ENCODE results near the gene SFXN5. TPM values are rescaled to one million over a fixed set of nuclear protein-coding genes. Genes with fewer than 3 reads are reported as not detected.

SFXN5 gene
- total RNA-seq, 1 experiment from 2014 or later = 25.9 TPM

DNA sequence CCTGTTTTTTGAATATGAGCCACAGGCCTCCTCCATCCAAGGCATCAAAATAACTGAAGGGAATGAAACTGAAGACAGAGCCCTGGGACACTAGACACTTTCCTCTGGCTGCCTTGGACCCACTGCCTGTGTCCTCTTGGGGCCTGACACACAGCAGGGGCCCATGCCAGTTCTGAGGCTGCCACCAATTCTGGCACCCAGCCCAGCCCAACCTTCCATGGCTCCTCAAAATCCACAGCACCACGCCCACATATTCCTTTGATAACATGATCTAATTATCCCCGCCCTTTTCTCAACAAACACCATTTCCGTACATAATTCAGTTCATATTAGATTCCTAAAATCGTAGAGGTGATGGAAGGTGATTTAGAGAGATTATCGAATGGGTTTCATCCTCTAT lies 90.0 kb downstream of the SFXN5 start:
- Mint-ChIP-seq H3K36me3 (no peaks in the 10 kb centered on the region; the same call in 1 of the 2 replicates), H3K4me1 (peaks cover 18% of the 10 kb centered on the region), H3K27ac (no peak overlapping the region), H3K9me3 (no peaks in the 10 kb centered on the region), H3K27me3 (ENCODE audit: low read depth) (no peaks in the 10 kb centered on the region), H3K4me3 (no peak overlapping the region)
- ChIA-PET POLR2A (no interaction called here), CTCF (interaction anchor here (1.2 kb wide), 1 partner anchor 56 kb away, joined by 3 read pairs; no protein-coding TSS in a partner anchor)
- DNase-seq (ENCODE audit: low spot score) (no peak), ATAC-seq (no peak)
- no peak for TF ChIP-seq KAT7 (CRISPR knock-in tag; IDR thresholded peaks at IDR 0.05; ENCODE audit: borderline replicate concordance)
- TF ChIP-seq, protein P1, sequence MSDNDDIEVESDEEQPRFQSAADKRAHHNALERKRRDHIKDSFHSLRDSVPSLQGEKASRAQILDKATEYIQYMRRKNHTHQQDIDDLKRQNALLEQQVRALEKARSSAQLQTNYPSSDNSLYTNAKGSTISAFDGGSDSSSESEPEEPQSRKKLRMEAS (CRISPR knock-in tag; IDR thresholded peaks at IDR 0.05) = no peak
- TF ChIP-seq RORB (CRISPR knock-in tag; IDR thresholded peaks at IDR 0.05) = no peak

- TF ChIP-seq TCF7 (CRISPR knock-in tag; IDR thresholded peaks at IDR 0.05; ENCODE audit: low read depth) = no peak
- 0 out of 2 replicates have a peak, but pooled peaks have one; percentile 25 for TF ChIP-seq ZNF121 (CRISPR knock-in tag; IDR thresholded peaks at IDR 0.05)
- H3K36me3 Mint-ChIP-seq = no peaks in the 10 kb centered on the region; the same call in 1 of the 2 replicates
- H3K27ac Mint-ChIP-seq = no peak overlapping the region
- ChIA-PET CTCF (interaction anchor here (0.9 to 1.3 kb wide), 4 partner anchors 56 to 197 kb away, joined by 3 to 8 read pairs (median 4); no protein-coding TSS in a partner anchor), POLR2A (no interaction called here)
- DNase-seq (ENCODE audit: low spot score) (no peak), ATAC-seq (peak; percentile 70)
- no peak overlapping the region for H3K4me3 Mint-ChIP-seq
- no peaks in the 10 kb centered on the region for H3K27me3 Mint-ChIP-seq (ENCODE audit: low read depth)
- H3K9me3 Mint-ChIP-seq = no peaks in the 10 kb centered on the region
- peaks cover 25% of the 10 kb centered on the region for H3K4me1 Mint-ChIP-seq
Measured at GRCh38 chr2:72980535-72981217, 90.8 kb downstream of the SFXN5 start.

GRCh38 chr2:72979896-72980295 lies 91.6 kb downstream of the SFXN5 start:
- no peak for ATAC-seq
- no peak overlapping the region for H3K27ac Mint-ChIP-seq
- TF ChIP-seq ARID4B (CRISPR knock-in tag; IDR thresholded peaks at IDR 0.05; ENCODE audit: borderline replicate concordance) (no peak), RELA (CRISPR knock-in tag; IDR thresholded peaks at IDR 0.05; ENCODE audit: borderline replicate concordance) (no peak), ZNF396 (CRISPR knock-in tag; IDR thresholded peaks at IDR 0.05; ENCODE audit: borderline replicate concordance) (no peak), MLX (CRISPR knock-in tag; IDR thresholded peaks at IDR 0.05) (no peak), NFYB (CRISPR knock-in tag; conservative IDR thresholded peaks at IDR 0.05; ENCODE audit: low read depth) (no peak), CTCF (IDR thresholded peaks at IDR 0.05) (no peak), NFATC4 (CRISPR knock-in tag; IDR thresholded peaks at IDR 0.05) (no peak), ATF2 (CRISPR knock-in tag; IDR thresholded peaks at IDR 0.05; ENCODE audit: borderline replicate concordance, low read depth) (no peak), CBFB (CRISPR knock-in tag; IDR thresholded peaks at IDR 0.05; ENCODE audit: low read depth) (no peak), RORB (CRISPR knock-in tag; IDR thresholded peaks at IDR 0.05) (no peak)
- TF ChIP-seq, protein P2, sequence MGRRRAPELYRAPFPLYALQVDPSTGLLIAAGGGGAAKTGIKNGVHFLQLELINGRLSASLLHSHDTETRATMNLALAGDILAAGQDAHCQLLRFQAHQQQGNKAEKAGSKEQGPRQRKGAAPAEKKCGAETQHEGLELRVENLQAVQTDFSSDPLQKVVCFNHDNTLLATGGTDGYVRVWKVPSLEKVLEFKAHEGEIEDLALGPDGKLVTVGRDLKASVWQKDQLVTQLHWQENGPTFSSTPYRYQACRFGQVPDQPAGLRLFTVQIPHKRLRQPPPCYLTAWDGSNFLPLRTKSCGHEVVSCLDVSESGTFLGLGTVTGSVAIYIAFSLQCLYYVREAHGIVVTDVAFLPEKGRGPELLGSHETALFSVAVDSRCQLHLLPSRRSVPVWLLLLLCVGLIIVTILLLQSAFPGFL (CRISPR knock-in tag; IDR thresholded peaks at IDR 0.05; ENCODE audit: borderline replicate concordance) = no peak
- TF ChIP-seq, protein P3, sequence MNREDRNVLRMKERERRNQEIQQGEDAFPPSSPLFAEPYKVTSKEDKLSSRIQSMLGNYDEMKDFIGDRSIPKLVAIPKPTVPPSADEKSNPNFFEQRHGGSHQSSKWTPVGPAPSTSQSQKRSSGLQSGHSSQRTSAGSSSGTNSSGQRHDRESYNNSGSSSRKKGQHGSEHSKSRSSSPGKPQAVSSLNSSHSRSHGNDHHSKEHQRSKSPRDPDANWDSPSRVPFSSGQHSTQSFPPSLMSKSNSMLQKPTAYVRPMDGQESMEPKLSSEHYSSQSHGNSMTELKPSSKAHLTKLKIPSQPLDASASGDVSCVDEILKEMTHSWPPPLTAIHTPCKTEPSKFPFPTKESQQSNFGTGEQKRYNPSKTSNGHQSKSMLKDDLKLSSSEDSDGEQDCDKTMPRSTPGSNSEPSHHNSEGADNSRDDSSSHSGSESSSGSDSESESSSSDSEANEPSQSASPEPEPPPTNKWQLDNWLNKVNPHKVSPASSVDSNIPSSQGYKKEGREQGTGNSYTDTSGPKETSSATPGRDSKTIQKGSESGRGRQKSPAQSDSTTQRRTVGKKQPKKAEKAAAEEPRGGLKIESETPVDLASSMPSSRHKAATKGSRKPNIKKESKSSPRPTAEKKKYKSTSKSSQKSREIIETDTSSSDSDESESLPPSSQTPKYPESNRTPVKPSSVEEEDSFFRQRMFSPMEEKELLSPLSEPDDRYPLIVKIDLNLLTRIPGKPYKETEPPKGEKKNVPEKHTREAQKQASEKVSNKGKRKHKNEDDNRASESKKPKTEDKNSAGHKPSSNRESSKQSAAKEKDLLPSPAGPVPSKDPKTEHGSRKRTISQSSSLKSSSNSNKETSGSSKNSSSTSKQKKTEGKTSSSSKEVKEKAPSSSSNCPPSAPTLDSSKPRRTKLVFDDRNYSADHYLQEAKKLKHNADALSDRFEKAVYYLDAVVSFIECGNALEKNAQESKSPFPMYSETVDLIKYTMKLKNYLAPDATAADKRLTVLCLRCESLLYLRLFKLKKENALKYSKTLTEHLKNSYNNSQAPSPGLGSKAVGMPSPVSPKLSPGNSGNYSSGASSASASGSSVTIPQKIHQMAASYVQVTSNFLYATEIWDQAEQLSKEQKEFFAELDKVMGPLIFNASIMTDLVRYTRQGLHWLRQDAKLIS (CRISPR knock-in tag; IDR thresholded peaks at IDR 0.05; ENCODE audit: borderline replicate concordance) = no peak

More at GRCh38 chr2:72979896-72980295, 91.6 kb downstream of the SFXN5 start:
- peaks cover 32% of the 10 kb centered on the region for H3K4me1 Mint-ChIP-seq
- DNase-seq (ENCODE audit: low spot score) = no peak
- no peaks in the 10 kb centered on the region for H3K9me3 Mint-ChIP-seq
- H3K36me3 Mint-ChIP-seq = no peaks in the 10 kb centered on the region; the same call in 1 of the 2 replicates
- ChIA-PET CTCF (interaction anchor here (0.9 to 1.3 kb wide), 2 partner anchors 87 to 198 kb away, joined by 4 to 8 read pairs; no protein-coding TSS in a partner anchor), POLR2A (no interaction called here)
- no peaks in the 10 kb centered on the region for H3K27me3 Mint-ChIP-seq (ENCODE audit: low read depth)
- no peak overlapping the region for H3K4me3 Mint-ChIP-seq
